Keratinocyte (primary cell): Measurements from ENCODE around the gene TMPRSS2. TPM values are rescaled to one million over a fixed set of nuclear protein-coding genes. Genes with fewer than 3 reads are reported as not detected.

ENCODE experiments used
- DNase-seq: peaks from one replicate; pipeline ENCODE4 v3.0.0-alpha.2; 2011; ENCODE audit warnings: low read depth, missing footprints, low spot score
- FAIRE-seq: peaks from 2 replicates; lab custom pipeline; 2011; peaks lifted over from hg19 to GRCh38; lab: Jason Lieb, UNC
- H2AFZ ChIP-seq: 2 replicates; pipeline ENCODE4 v1.6.0; 2012; ENCODE audit warnings: low read length, control low read depth, inconsistent platforms; ENCODE audit not compliant: control insufficient read depth
- H3K27ac ChIP-seq: 2 replicates; pipeline ENCODE4 v1.5.1; 2011; ENCODE audit warnings: low read length; ENCODE audit not compliant: control insufficient read depth, insufficient read depth
- H3K27me3 ChIP-seq: 3 replicates; pipeline ENCODE4 v1.6.0; 2011; ENCODE audit warnings: low read length; ENCODE audit not compliant: control insufficient read depth, insufficient read depth; ENCODE audit errors: extremely low read depth
- H3K36me3 ChIP-seq, 2 experiments: 2 replicates in 1 of 2; 3 replicates in 1 of 2; pipeline ENCODE4 v1.5.1; 2011; ENCODE audit warnings: low read length in 2 of 2, mild to moderate bottlenecking in 1 of 2; ENCODE audit not compliant: control insufficient read depth in 2 of 2, insufficient read depth in 2 of 2; ENCODE audit errors: extremely low read depth in 1 of 2
- H3K4me1 ChIP-seq: 3 replicates; pipeline ENCODE4 v1.5.1; 2011; ENCODE audit warnings: low read length; ENCODE audit not compliant: control insufficient read depth, insufficient read depth; ENCODE audit errors: extremely low read depth
- H3K4me2 ChIP-seq: 3 replicates; pipeline ENCODE4 v1.6.0; 2011; ENCODE audit warnings: low read depth, low read length; ENCODE audit not compliant: control insufficient read depth, insufficient read depth; ENCODE audit errors: extremely low read depth
- H3K4me3 ChIP-seq, 3 experiments: fragments of 200-600 bp in 1 of 3; sonication (generic) in 1 of 3; 2 replicates in 2 of 3; 3 replicates in 1 of 3; pipeline ENCODE4 v1.5.1; 2011 to 2016; ENCODE audit warnings: low read length in 3 of 3, mild to moderate bottlenecking in 3 of 3, control low read depth in 2 of 3, inconsistent platforms in 1 of 3, low read depth in 1 of 3, mixed read lengths in 1 of 3, mixed run types in 1 of 3, moderate library complexity in 1 of 3; ENCODE audit not compliant: control insufficient read depth in 2 of 3, insufficient read depth in 2 of 3; ENCODE audit errors: extremely low read depth in 1 of 3
- H3K79me2 ChIP-seq: 2 replicates; pipeline ENCODE4 v1.6.0; 2012; ENCODE audit warnings: low read length; ENCODE audit not compliant: control insufficient read depth, insufficient read depth
- H3K9ac ChIP-seq: 3 replicates; pipeline ENCODE4 v1.6.0; 2011; ENCODE audit warnings: low read length; ENCODE audit not compliant: control insufficient read depth, insufficient read depth; ENCODE audit errors: extremely low read depth
- H3K9me1 ChIP-seq: 3 replicates; pipeline ENCODE4 v1.6.0; 2011; ENCODE audit warnings: low read length; ENCODE audit not compliant: control insufficient read depth, insufficient read depth; ENCODE audit errors: extremely low read depth
- H3K9me3 ChIP-seq: 2 replicates; pipeline ENCODE4 v1.5.1; 2012; ENCODE audit warnings: low read depth, low read length; ENCODE audit not compliant: control insufficient read depth
- H4K20me1 ChIP-seq: 3 replicates; pipeline ENCODE4 v1.6.0; 2011; ENCODE audit warnings: low read length; ENCODE audit not compliant: control insufficient read depth, insufficient read depth; ENCODE audit errors: extremely low read depth
- EZH2 ChIP-seq: IDR thresholded peaks from one replicate; pipeline ENCODE4 v1.6.1; 2012; ENCODE audit warnings: inconsistent platforms, mild to moderate bottlenecking, low read length, moderate library complexity
- dilution Hi-C: fragments of 300-500 bp; cut with MboI; formaldehyde crosslinking; loops from one replicate; pipeline ENCODE4 v1.7.0; 2020; ENCODE audit warnings: low sequenced_read_pairs; ENCODE audit not compliant: extremely low pct_ligation_motif_present
- polyA plus RNA-seq, 5 experiments: library from polyadenylated mRNA; depleted of rRNA in 3 of 5; stranded (reverse) in 3 of 5; stranded (forward) in 1 of 5; unstranded in 1 of 5; fragments of >200 nt; gene quantifications; 1 replicate in 1 of 5; 2 replicates in 3 of 5; 3 replicates in 1 of 5; pipeline versions ENCODE4 v1.2.1 to v1.2.3, GENCODE V29; 2011 to 2012; ENCODE audit warnings: missing spikeins in 2 of 5, low read depth in 1 of 5, low replicate concordance in 1 of 5
- TF ChIP-seq, protein P1 (sequence below), 3 experiments: IDR thresholded peaks in 1 of 3; conservative IDR thresholded peaks in 1 of 3; optimal IDR thresholded peaks in 1 of 3; 2 replicates in 2 of 3; 3 replicates in 1 of 3; pipeline versions ENCODE3 to v1.5.1; 2011; ENCODE audit warnings: low read length in 3 of 3, mild to moderate bottlenecking in 3 of 3, moderate library complexity in 2 of 3, control low read depth in 1 of 3, inconsistent platforms in 1 of 3; ENCODE audit not compliant: insufficient read depth in 2 of 3; ENCODE audit errors: extremely low read depth in 1 of 3

TMPRSS2 gene
- polyA plus RNA-seq, 1 donor (not counting 4 experiments of a cell fraction or from before 2014, with no cell fraction given): not detected

DNA sequence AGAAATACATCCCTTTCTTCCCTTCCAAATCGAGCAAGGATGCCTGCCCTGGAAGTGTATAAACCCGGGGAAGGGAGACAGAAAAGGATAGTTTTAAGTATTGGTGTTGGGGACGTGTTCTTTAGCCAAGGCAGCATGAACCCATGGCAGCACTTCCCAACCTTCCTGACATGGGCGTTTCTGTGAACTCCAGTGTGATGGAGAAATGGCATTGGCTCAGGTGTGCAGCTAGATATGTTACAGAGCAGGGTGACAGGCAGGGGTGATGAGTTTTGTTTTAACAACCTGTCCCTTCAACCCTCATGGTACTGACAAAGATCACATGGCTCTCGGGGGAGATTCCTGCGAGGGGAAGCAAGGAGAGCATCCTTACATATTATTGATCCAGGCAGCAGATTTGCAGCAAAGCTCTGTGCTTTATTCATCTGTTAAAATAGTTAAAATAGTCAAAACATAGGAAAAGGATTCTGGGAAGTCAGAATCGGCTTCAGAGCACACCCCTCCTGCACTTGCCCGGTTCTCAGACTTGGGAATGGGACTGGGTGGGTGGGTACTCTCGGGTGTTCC is 78.0 kb downstream of the TMPRSS2 start:
- no peak overlapping the region for H3K4me3 ChIP-seq

DNA sequence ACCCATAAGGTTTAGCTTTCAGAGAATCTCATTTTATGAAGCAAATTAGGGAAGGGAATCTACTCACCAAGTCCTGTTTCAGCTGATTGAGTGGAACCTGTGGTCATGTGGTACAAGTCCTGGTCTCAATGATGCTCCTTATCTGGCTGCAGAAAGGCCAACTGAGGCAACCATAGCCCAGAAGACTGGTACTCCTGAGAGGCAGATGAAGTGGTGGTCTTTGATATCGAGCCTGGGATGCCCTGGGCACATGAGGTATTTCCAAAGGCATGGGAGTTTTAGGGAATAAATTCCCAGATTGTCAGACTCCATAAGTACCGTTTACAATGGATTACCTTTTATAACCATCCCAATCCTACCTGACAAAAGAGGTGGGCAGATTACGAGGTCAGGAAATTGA is 78.7 kb downstream of the TMPRSS2 start:
- peaks cover 10% of the 10 kb centered on the region for H3K79me2 ChIP-seq
- H4K20me1 ChIP-seq: no peaks in the 10 kb centered on the region
- no peak overlapping the region for H3K4me3 ChIP-seq
- H3K4me1 ChIP-seq: peaks cover 4% of the 10 kb centered on the region
- H3K9me1 ChIP-seq: no peaks in the 10 kb centered on the region
- H3K4me2 ChIP-seq: no peak overlapping the region
- no peaks in the 10 kb centered on the region for H3K27me3 ChIP-seq
- H3K9ac ChIP-seq: no peak overlapping the region
- peaks cover 8 to 32% of the 10 kb centered on the region in 2 experiments for H3K36me3 ChIP-seq
- dilution Hi-C loops: no loop called here
- H3K9me3 ChIP-seq: no peaks in the 10 kb centered on the region
- no peak for DNase-seq
- TF ChIP-seq, protein P1, sequence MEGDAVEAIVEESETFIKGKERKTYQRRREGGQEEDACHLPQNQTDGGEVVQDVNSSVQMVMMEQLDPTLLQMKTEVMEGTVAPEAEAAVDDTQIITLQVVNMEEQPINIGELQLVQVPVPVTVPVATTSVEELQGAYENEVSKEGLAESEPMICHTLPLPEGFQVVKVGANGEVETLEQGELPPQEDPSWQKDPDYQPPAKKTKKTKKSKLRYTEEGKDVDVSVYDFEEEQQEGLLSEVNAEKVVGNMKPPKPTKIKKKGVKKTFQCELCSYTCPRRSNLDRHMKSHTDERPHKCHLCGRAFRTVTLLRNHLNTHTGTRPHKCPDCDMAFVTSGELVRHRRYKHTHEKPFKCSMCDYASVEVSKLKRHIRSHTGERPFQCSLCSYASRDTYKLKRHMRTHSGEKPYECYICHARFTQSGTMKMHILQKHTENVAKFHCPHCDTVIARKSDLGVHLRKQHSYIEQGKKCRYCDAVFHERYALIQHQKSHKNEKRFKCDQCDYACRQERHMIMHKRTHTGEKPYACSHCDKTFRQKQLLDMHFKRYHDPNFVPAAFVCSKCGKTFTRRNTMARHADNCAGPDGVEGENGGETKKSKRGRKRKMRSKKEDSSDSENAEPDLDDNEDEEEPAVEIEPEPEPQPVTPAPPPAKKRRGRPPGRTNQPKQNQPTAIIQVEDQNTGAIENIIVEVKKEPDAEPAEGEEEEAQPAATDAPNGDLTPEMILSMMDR (optimal IDR thresholded peaks at IDR 0.05 in 1 of 3, IDR thresholded peaks at IDR 0.05 in 1 of 3, conservative IDR thresholded peaks at IDR 0.05 in 1 of 3; ENCODE audit: extremely low read depth in 1 of 3, insufficient read depth in 2 of 3, low read length in 3 of 3): no peak
- TF ChIP-seq EZH2: no peak
- no peak overlapping the region for H3K27ac ChIP-seq
- no peak for FAIRE-seq
- H2AFZ ChIP-seq: no peak overlapping the region

More for the DNA sequence above, 78.0 kb downstream of the TMPRSS2 start:
- TF ChIP-seq, protein P1 (optimal IDR thresholded peaks at IDR 0.05 in 1 of 3, IDR thresholded peaks at IDR 0.05 in 1 of 3, conservative IDR thresholded peaks at IDR 0.05 in 1 of 3; ENCODE audit: extremely low read depth in 1 of 3, insufficient read depth in 2 of 3, low read length in 3 of 3): no peak
- no peak for TF ChIP-seq EZH2
- Histone ChIP-seq H3K4me1 (peaks cover 4% of the 10 kb centered on the region), H3K9ac (no peak overlapping the region), H4K20me1 (no peaks in the 10 kb centered on the region), H3K79me2 (peaks cover 10% of the 10 kb centered on the region), H3K27me3 (no peaks in the 10 kb centered on the region), H3K27ac (no peak overlapping the region), H3K9me3 (no peaks in the 10 kb centered on the region), H2AFZ (no peak overlapping the region), H3K4me2 (no peak overlapping the region), H3K36me3 (peaks cover 8 to 32% of the 10 kb centered on the region in 2 experiments), H3K9me1 (no peaks in the 10 kb centered on the region)
- dilution Hi-C loops: no loop called here
- DNase-seq: no peak
- no peak for FAIRE-seq
